ENCODE data around the gene FAM221B.

FAM221B gene

DNA sequence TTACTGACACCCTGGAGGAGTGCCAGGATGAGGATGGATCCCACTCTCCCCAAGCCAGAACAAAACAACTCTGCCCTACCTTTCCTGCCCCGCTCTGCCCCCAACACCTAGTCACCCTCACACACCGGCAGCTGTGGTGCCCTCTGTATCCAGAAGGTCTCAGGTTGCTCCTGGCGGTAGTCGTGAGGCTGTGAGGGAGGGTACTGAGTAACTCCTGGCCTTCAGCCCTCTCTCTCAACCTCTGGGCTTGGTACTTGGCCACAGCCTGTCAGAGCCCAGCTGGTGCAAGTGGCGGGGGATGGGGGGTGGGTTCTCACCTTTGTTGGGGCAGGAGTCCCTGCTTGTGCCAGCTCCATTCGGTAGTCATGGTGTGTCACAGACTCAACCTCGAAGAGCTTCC lies 18.4 kb downstream of the FAM221B start:
- Histone ChIP-seq H3K36me3 (ENCODE audit: insufficient read depth, insufficient read length, low read length) (peaks cover 48% of the 10 kb centered on the region), H3K9ac (ENCODE audit: insufficient read length, low read depth) (no peak overlapping the region), H3K9me3 (ENCODE audit: insufficient read depth, low read length) (no peaks in the 10 kb centered on the region), H3K4me1 (ENCODE audit: insufficient read depth, insufficient read length) (peaks cover 5% of the 10 kb centered on the region), H3K4me3 (ENCODE audit: insufficient read length, low read depth) (no peak overlapping the region), H3K27me3 (ENCODE audit: insufficient read depth, insufficient read length) (peaks cover 8% of the 10 kb centered on the region)
- TF ChIP-seq SUZ12 (IDR thresholded peaks at IDR 0.05; ENCODE audit: extremely low read depth, insufficient read depth, insufficient read length): no peak
- TF ChIP-seq ZNF274 (IDR thresholded peaks at IDR 0.05; ENCODE audit: low read depth, low read length): no peak
- TF ChIP-seq YY1 (IDR thresholded peaks at IDR 0.05; ENCODE audit: insufficient read depth, insufficient read length): no peak
- DNase-seq (ENCODE audit: low read depth, low spot score): no peak

DNA sequence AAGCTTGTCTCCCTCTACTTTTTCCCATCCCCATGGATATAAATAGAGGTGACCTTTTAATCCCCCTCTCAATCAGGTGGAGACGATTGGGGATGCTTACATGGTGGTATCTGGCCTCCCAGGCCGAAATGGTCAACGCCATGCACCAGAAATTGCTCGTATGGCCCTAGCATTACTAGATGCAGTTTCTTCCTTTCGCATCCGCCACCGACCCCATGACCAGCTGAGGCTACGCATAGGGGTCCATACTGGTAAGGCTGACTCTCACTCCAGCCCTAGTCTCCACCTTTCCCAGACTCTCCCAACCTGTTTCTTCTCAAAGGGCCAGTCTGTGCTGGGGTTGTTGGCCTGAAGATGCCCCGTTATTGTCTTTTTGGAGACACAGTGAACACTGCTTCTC lies 20.1 kb downstream of the FAM221B start:
- Histone ChIP-seq H3K4me1 (ENCODE audit: insufficient read depth, insufficient read length) (peaks cover 3% of the 10 kb centered on the region), H3K36me3 (ENCODE audit: insufficient read depth, insufficient read length, low read length) (peaks cover 48% of the 10 kb centered on the region), H3K4me3 (ENCODE audit: insufficient read length, low read depth) (no peak overlapping the region), H3K9me3 (ENCODE audit: insufficient read depth, low read length) (no peaks in the 10 kb centered on the region), H3K27me3 (ENCODE audit: insufficient read depth, insufficient read length) (peaks cover 8% of the 10 kb centered on the region), H3K9ac (ENCODE audit: insufficient read length, low read depth) (no peak overlapping the region)
- DNase-seq (ENCODE audit: low read depth, low spot score): no peak
- TF ChIP-seq YY1 (IDR thresholded peaks at IDR 0.05; ENCODE audit: insufficient read depth, insufficient read length): no peak

DNA sequence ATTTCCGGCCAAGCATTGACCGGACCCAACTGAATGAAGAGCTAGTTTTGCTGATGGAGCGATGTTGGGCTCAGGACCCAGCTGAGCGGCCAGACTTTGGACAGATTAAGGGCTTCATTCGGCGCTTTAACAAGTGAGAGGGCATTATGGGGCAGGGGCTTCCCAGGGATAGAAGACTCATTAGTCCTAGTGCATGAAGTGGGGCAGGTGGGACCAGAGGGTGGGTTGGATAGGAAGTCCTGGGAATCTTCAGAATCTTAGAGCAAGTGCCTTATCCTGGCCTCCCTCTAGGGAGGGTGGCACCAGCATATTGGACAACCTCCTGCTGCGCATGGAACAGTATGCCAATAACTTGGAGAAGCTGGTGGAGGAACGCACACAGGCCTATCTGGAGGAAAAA lies 22.4 kb downstream of the FAM221B start:
- Histone ChIP-seq H3K36me3 (ENCODE audit: insufficient read depth, insufficient read length, low read length) (peaks cover 61% of the 10 kb centered on the region), H3K9ac (ENCODE audit: insufficient read length, low read depth) (no peak overlapping the region), H3K27me3 (ENCODE audit: insufficient read depth, insufficient read length) (no peaks in the 10 kb centered on the region), H3K9me3 (ENCODE audit: insufficient read depth, low read length) (no peaks in the 10 kb centered on the region), H3K4me1 (ENCODE audit: insufficient read depth, insufficient read length) (no peaks in the 10 kb centered on the region), H3K4me3 (ENCODE audit: insufficient read length, low read depth) (no peak overlapping the region)
- DNase-seq (ENCODE audit: low read depth, low spot score): no peak
- no peak for TF ChIP-seq YY1 (IDR thresholded peaks at IDR 0.05; ENCODE audit: insufficient read depth, insufficient read length)
- no peak for TF ChIP-seq ZNF274 (IDR thresholded peaks at IDR 0.05; ENCODE audit: low read depth, low read length)
- no peak for TF ChIP-seq SUZ12 (IDR thresholded peaks at IDR 0.05; ENCODE audit: extremely low read depth, insufficient read depth, insufficient read length)

- H3K4me3 ChIP-seq (ENCODE audit: insufficient read length, low read depth): no peak overlapping the region
- TF ChIP-seq ZNF274 (IDR thresholded peaks at IDR 0.05; ENCODE audit: low read depth, low read length) (no peak), SUZ12 (IDR thresholded peaks at IDR 0.05; ENCODE audit: extremely low read depth, insufficient read depth, insufficient read length) (no peak), YY1 (IDR thresholded peaks at IDR 0.05; ENCODE audit: insufficient read depth, insufficient read length) (no peak)
- no peaks in the 10 kb centered on the region for H3K27me3 ChIP-seq (ENCODE audit: insufficient read depth, insufficient read length)
- no peaks in the 10 kb centered on the region for H3K4me1 ChIP-seq (ENCODE audit: insufficient read depth, insufficient read length)
- no peaks in the 10 kb centered on the region for H3K9me3 ChIP-seq (ENCODE audit: insufficient read depth, low read length)
- no peak for DNase-seq (ENCODE audit: low read depth, low spot score)
- H3K9ac ChIP-seq (ENCODE audit: insufficient read length, low read depth): no peak overlapping the region
- H3K36me3 ChIP-seq (ENCODE audit: insufficient read depth, insufficient read length, low read length): peaks cover 38% of the 10 kb centered on the region
Observed at GRCh38 chr9:35801328-35802128, 27.0 kb downstream of the FAM221B start.

DNA sequence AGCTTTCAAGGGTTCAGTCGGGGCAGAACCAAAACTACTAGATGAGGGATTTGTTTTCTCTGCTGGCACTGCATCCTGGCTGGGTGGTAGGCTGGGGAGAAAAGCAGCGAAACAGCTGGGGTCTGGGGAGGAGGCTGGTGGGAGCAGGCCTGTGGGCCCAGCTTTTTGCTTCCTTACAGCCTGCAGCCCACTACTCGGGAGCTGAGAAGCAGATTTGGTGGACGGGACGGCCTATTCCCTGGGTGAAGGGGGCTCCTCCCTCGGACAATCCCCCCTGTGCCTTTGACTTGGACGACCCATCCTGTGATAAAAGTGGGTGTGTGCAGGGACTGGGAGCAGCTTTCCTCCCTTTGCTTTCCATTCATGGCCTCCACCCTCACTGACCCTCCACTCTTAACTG lies 28.0 kb downstream of the FAM221B start:
- DNase-seq (ENCODE audit: low read depth, low spot score): no peak
- Histone ChIP-seq H3K9me3 (ENCODE audit: insufficient read depth, low read length) (no peaks in the 10 kb centered on the region), H3K4me3 (ENCODE audit: insufficient read length, low read depth) (no peak overlapping the region), H3K36me3 (ENCODE audit: insufficient read depth, insufficient read length, low read length) (peaks cover 29% of the 10 kb centered on the region), H3K27me3 (ENCODE audit: insufficient read depth, insufficient read length) (no peaks in the 10 kb centered on the region), H3K9ac (ENCODE audit: insufficient read length, low read depth) (no peak overlapping the region), H3K4me1 (ENCODE audit: insufficient read depth, insufficient read length) (no peaks in the 10 kb centered on the region)
- TF ChIP-seq ZNF274 (IDR thresholded peaks at IDR 0.05; ENCODE audit: low read depth, low read length) (no peak), SUZ12 (IDR thresholded peaks at IDR 0.05; ENCODE audit: extremely low read depth, insufficient read depth, insufficient read length) (no peak), YY1 (IDR thresholded peaks at IDR 0.05; ENCODE audit: insufficient read depth, insufficient read length) (no peak)

DNA sequence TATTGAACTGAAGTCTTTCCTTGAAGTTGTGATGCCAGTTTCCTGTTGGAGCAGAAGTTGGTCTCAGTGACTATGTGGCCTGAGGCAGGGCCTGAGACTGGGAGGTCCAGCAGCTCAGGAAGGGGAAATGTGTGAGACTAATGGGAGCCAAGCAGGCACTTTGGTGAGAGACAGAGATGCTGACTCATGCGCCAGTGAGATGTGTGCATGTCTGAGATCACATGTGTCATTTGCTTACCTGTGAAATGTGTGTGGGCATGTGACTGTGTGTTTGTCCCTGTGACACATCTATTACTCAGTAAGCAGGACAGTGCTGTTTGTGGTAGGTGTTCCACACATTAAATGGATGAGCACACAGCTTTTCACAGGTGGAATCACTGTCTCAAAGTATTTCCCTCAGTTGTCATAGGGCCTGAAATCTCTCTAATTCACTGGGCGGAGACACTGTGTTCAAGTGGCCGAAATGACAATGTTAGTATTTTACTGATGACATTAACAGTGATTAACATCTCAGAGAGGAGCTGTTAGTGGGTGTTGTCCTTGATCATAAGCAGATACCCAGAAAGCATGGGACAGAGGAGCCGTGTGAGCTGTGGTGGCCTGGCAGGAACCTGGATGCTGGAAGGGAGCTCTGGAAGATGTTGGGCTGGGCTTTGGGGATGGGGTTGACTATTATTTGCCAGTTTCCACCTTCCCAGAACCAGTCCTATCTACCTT lies 29.7 kb downstream of the FAM221B start:
- no peaks in the 10 kb centered on the region for H3K4me1 ChIP-seq (ENCODE audit: insufficient read depth, insufficient read length)
- H3K9ac ChIP-seq (ENCODE audit: insufficient read length, low read depth): no peak overlapping the region
- TF ChIP-seq ZNF274 (IDR thresholded peaks at IDR 0.05; ENCODE audit: low read depth, low read length) (no peak), SUZ12 (IDR thresholded peaks at IDR 0.05; ENCODE audit: extremely low read depth, insufficient read depth, insufficient read length) (no peak), YY1 (IDR thresholded peaks at IDR 0.05; ENCODE audit: insufficient read depth, insufficient read length) (no peak)
- no peak for DNase-seq (ENCODE audit: low read depth, low spot score)
- H3K27me3 ChIP-seq (ENCODE audit: insufficient read depth, insufficient read length): no peaks in the 10 kb centered on the region
- no peak overlapping the region for H3K4me3 ChIP-seq (ENCODE audit: insufficient read length, low read depth)
- peaks cover 24% of the 10 kb centered on the region for H3K36me3 ChIP-seq (ENCODE audit: insufficient read depth, insufficient read length, low read length)
- no peaks in the 10 kb centered on the region for H3K9me3 ChIP-seq (ENCODE audit: insufficient read depth, low read length)

DNA sequence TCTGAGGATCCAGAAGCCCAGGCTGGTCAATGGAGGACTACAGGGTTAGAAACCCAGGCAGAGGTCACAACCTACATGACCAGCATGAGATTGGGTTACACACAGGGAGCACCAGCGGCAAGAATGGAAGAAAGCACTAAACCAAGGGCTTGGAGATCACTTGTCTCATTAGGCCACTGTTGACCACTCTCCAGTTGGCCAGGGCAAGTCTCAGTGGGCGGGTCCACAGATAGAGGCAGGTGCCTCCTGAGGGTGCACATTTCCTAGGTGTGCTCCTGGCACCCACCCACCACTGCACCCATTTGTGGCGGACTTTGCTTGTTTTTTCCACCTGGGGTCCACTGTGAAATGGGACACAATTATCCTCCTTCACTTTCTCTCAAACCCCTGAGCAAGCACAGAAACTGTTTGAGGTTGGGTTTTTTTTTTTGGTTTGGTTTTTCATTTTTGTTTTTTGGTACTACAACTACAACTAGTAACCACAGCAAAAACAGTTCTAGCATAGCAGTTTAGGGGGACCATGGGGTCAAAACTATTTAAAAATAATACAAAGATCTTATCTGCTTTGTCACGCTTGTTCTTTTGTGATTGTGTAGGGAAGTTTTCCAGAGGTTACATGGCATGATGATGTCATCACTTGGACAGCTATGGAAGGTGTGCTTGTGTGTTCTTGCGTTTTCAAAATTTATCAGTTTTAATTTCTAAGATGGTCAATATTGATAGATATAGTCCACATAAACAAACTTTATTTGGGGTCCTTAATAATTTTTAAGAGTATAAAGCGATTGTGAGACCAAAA lies 31.0 kb downstream of the FAM221B start:
- no peak overlapping the region for H3K9ac ChIP-seq (ENCODE audit: insufficient read length, low read depth)
- no peaks in the 10 kb centered on the region for H3K9me3 ChIP-seq (ENCODE audit: insufficient read depth, low read length)
- no peak overlapping the region for H3K4me3 ChIP-seq (ENCODE audit: insufficient read length, low read depth)
- peaks cover 21% of the 10 kb centered on the region for H3K36me3 ChIP-seq (ENCODE audit: insufficient read depth, insufficient read length, low read length)
- no peak for DNase-seq (ENCODE audit: low read depth, low spot score)
- TF ChIP-seq ZNF274 (IDR thresholded peaks at IDR 0.05; ENCODE audit: low read depth, low read length) (no peak), SUZ12 (IDR thresholded peaks at IDR 0.05; ENCODE audit: extremely low read depth, insufficient read depth, insufficient read length) (no peak), YY1 (IDR thresholded peaks at IDR 0.05; ENCODE audit: insufficient read depth, insufficient read length) (no peak)
- peaks cover 5% of the 10 kb centered on the region for H3K27me3 ChIP-seq (ENCODE audit: insufficient read depth, insufficient read length)
- H3K4me1 ChIP-seq (ENCODE audit: insufficient read depth, insufficient read length): peaks cover 4% of the 10 kb centered on the region

All from NT2/D1 (cell line).